Thyroid gland (tissue), 4 donors: ENCODE measurements around the gene GIGYF1.

Experiments used
- CTCF ChIP-seq, 6 experiments: fragments of 200-600 bp in 3 of 6; fragments of 450-650 bp in 3 of 6; sonication (generic) in 3 of 6; IDR thresholded peaks; one replicate each; pipeline ENCODE4 v1.5.1; 2016 to 2019; ENCODE audit warnings: antibody characterized with exemption in 6 of 6, mild to moderate bottlenecking in 2 of 6, inconsistent platforms in 1 of 6, moderate library complexity in 1 of 6
- POLR2A ChIP-seq, 2 donors: fragments of 450-650 bp; IDR thresholded peaks; one replicate each; pipeline ENCODE4 v1.6.1; 2017; ENCODE audit warnings: antibody characterized with exemption in 2 of 2, mild to moderate bottlenecking in 2 of 2, moderate library complexity in 1 of 2

- TF ChIP-seq POLR2A (IDR thresholded peaks at IDR 0.05) (no peak), CTCF (IDR thresholded peaks at IDR 0.05) (no peak)
Observed at GRCh38 chr7:100706672-100707311, 12.7 kb upstream of the GIGYF1 start.
